ENCODE data around the gene DSG2.

DNA sequence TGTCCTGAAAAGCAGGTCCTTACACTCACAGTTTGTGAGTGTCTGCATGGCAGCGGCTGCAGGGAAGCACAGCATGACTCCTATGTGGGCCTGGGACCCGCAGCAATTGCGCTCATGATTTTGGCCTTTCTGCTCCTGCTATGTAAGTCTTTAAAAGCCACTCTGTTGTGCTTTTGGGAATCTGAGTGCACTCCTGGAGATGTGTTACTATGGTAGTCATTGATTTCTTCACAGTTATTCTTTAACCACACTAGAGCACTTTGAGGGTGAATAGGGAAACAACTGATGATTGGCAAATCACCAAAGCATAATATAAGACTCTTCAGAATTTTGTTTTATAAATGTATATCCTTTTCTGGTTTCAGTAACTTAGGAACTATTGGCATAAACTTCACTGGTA is 40.9 kb downstream of the DSG2 start:
- TF ChIP-seq, protein P1, sequence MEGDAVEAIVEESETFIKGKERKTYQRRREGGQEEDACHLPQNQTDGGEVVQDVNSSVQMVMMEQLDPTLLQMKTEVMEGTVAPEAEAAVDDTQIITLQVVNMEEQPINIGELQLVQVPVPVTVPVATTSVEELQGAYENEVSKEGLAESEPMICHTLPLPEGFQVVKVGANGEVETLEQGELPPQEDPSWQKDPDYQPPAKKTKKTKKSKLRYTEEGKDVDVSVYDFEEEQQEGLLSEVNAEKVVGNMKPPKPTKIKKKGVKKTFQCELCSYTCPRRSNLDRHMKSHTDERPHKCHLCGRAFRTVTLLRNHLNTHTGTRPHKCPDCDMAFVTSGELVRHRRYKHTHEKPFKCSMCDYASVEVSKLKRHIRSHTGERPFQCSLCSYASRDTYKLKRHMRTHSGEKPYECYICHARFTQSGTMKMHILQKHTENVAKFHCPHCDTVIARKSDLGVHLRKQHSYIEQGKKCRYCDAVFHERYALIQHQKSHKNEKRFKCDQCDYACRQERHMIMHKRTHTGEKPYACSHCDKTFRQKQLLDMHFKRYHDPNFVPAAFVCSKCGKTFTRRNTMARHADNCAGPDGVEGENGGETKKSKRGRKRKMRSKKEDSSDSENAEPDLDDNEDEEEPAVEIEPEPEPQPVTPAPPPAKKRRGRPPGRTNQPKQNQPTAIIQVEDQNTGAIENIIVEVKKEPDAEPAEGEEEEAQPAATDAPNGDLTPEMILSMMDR (IDR thresholded peaks at IDR 0.05): no peak
- TF ChIP-seq POLR2A (IDR thresholded peaks at IDR 0.05): no peak
- TF ChIP-seq EP300 (IDR thresholded peaks at IDR 0.05): no peak

Measured in sigmoid colon (tissue), 4 donors.